HG03520 (cell line): ENCODE results near the gene CFC1B.
"Not testable (repeated sequence)": the region's sequence is repeated elsewhere in the genome, so short reads cannot be mapped to it uniquely, and the experiment has no call there.

Source experiments
- ATAC-seq: cut with Tn5 transposase; IDR thresholded peaks from one replicate; pipeline ENCODE4 v1.9.1; 2021; ENCODE audit warnings: mild to moderate bottlenecking, moderate library complexity; ENCODE audit not compliant: unreplicated experiment

The CFC1B gene

GRCh38 chr2:130556441-130556840 is 35.4 kb downstream of the CFC1B start:
- ATAC-seq: not testable (repeated sequence)

- ATAC-seq: not testable (repeated sequence)
Observed at GRCh38 chr2:130566165-130566564, 45.1 kb downstream of the CFC1B start.

- ATAC-seq: not testable (repeated sequence)
Observed at GRCh38 chr2:130571929-130572328, 50.9 kb downstream of the CFC1B start.

- ATAC-seq: not testable (repeated sequence)
Observed at GRCh38 chr2:130574230-130574629, 53.2 kb downstream of the CFC1B start.

GRCh38 chr2:130576209-130576784 is 55.3 kb downstream of the CFC1B start:
- ATAC-seq: not testable (repeated sequence)

- ATAC-seq: not testable (repeated sequence)
Observed at GRCh38 chr2:130577559-130577958, 56.5 kb downstream of the CFC1B start.
